Glomerular endothelial cell (primary cell): Measurements from ENCODE around the gene NFS1. TPM values are rescaled to one million over a fixed set of nuclear protein-coding genes. Genes with fewer than 3 reads are reported as not detected.
"Not testable (repeated sequence)": the region's sequence is repeated elsewhere in the genome, so short reads cannot be mapped to it uniquely, and the experiment has no call there.

Source experiments
- DNase-seq: peaks from one replicate; pipeline ENCODE4 v3.0.0-alpha.2; 2011; ENCODE audit warnings: low read depth, low spot score; ENCODE audit errors: extremely low read depth
- total RNA-seq: library from RNA; depleted of rRNA; stranded (reverse); fragments of >200 nt; gene quantifications from 2 replicates; pipeline ENCODE4 v1.2.3, GENCODE V29; 2015

The NFS1 gene
- 22.3 and 28.3 TPM in 2 replicates for total RNA-seq

DNA sequence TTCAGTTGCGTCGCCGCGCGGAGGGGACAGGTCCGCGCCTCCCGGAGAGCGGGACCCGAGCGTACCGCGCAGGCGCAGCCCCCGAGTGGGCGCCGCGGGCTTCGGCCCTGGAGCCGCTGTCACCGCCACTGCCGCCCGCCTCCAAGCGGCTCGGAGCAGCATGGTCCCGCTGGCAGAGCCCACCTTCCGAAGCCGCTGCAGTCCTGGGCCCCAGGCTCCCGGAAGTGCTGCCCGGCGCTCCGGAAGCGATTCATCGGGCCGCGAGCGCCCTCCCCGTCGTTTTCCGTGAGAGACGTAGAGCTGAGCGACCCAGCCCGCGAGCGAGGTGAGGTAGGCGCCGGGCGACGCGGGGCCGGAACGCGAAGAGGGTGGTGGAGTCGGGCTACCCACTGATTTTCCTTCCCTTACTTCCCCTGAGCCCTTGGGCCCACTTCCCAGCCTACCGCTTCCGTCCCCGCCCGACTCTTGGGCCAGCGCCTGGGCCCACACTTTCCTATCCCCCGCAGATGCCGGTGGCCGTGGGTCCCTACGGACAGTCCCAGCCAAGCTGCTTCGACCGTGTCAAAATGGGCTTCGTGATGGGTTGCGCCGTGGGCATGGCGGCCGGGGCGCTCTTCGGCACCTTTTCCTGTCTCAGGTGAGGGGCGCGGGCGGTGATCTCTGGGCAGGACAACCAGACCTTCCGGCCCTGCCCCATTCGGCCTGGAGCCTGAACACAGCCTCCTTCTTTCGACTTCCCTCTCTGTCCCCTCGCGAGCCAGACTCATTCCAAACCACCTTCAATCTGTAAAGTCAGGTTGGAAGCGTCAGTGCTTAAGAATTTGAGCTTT, at the start of gene NFS1, which contains the start of gene ROMO1:
NFS1 (minus strand) TSS at position 226 of the 830 bp plus-strand sequence; CDS start at position 162, 64 bp downstream.
ROMO1 (plus strand) TSS at position 279 of the 830 bp plus-strand sequence; CDS start at position 507, 228 bp downstream.
- no peak for DNase-seq

DNA sequence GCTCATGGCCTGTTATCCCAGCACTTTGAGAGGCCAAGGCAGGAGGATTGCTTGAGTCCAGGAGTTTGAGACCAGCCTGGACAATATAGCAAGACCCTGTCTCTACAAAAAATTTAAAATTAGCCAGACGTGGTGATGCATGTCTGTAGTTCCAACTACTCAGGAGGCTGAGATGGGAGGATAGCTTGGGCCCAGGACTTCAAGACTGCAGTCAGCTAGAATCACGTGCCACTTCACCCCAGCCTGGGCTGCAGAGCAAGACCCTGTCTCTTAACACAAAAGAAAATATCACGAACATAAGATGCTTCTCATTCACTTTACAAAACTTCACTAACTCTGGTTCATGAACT, 45.3 kb upstream of the NFS1 start:
- not testable (repeated sequence) for DNase-seq

DNA sequence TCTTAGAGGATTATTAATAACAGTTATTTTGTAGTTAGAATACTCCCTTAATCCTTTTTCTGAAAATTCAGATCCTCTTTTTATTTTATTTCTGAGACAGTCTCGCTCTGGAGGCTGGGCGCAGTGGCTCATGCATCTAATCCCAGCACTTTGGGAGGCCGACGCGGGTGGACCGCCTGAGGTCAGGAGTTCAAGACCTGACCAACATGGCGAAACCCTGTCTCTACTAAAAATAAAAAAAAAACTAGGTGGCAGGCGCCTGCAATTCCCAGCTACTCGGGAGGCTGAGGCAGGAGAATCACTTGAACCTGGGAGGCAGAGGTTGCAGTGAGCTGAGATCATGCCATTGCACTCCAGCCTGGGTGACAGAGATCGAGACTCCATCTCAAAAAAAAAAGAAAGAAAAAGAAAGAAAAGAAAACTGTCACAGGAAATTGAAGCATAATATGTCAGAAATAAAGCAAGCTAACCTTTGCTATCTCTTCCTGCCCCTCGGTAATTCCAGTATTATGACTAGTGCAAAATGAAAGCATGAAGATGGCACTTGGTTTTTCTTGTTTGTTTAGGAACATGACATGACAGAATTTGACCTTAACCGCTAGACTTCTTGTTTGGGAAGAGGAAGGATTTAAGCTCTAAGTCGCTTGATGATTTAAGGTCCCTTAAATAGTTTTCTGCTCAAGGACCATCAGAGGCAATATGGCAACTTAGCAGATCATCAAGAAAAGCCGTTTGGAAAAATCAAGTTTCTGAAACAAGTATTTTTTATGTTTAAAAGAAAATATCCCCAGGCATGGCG, 44.7 kb upstream of the NFS1 start:
- DNase-seq: no peak

DNA sequence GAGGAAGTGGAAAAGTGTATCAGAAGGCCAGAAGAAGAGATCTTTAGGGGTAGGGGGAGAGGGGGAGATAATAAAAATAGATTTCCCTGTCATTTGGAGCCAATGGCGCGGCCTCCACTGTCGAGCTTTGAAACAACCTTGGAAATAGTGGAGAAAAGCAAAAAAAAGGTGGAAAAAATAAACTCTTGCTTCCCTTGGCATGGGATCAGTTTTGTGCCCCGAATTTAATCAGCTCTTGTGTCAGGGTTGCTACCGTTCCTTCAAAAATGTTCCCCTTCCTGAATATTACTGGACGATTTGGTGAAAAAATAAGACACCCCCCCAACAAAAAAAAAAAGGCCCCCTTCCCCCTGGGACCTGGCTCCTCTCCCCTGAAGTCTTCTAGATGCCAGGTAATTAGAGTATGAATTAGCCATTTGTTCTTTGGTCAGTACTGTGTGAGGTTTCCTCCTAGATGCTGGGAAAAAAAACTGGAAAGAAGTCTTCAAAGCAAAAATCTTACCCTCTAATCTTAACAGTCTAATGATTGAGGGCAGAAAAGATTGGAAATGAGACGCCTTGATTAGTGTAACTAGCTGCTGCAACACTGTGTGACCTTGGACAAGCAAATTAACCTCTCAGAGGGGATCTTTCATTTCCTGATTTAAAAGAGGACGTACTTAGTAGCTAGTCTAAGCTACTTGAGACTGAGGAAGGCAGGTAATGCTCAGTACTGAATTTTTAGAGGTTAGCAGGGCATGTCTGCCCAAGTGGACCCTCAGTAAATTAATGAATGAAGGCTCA, 43.8 kb upstream of the NFS1 start:
- no peak for DNase-seq

DNA sequence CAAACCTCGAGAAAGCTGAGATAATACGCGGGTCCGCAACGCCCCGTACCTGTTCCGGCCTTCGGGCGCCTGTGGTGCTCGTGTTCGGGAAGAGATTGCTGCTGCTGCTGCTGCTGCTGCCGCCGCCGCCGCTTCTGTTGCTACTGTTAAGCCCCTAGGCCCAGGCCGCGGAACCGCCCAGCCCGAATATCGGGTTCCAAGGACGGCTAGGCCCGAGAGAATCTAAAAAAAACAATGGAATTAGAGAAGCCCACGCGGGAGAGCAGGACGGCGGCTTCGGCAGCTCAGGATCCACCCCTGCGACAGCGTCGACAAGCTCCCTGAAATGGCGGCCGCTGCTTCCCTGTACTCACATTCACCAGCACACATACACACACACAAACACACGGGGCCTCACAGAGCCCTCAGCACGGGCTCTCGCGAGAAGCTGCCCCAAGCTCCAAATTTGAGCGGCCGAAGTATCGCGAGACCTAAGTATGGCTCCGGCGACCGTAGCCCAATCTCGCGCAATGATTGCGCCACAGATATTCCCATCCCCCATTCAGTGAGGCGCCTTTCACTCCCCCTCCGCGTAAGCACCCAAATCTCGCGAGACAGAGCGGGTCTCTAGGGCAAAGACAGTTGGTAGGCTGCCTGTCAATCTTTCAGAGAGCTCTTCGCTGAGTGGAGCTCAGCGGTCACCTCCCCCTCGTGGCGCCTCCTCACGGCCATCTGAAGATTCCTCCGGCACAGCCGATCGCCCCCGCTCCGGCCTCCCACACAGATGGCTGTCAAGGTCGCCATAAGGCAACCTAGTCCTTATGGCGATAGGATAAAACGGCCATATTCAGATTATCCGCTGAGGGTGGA, 43.0 kb upstream of the NFS1 start, which contains the start of gene RBM39:
RBM39 (minus strand) TSS at position 369 of the 849 bp plus-strand sequence. CDS start 1,386 bp downstream, outside the sequence.
- DNase-seq: peak; percentile 99

DNA sequence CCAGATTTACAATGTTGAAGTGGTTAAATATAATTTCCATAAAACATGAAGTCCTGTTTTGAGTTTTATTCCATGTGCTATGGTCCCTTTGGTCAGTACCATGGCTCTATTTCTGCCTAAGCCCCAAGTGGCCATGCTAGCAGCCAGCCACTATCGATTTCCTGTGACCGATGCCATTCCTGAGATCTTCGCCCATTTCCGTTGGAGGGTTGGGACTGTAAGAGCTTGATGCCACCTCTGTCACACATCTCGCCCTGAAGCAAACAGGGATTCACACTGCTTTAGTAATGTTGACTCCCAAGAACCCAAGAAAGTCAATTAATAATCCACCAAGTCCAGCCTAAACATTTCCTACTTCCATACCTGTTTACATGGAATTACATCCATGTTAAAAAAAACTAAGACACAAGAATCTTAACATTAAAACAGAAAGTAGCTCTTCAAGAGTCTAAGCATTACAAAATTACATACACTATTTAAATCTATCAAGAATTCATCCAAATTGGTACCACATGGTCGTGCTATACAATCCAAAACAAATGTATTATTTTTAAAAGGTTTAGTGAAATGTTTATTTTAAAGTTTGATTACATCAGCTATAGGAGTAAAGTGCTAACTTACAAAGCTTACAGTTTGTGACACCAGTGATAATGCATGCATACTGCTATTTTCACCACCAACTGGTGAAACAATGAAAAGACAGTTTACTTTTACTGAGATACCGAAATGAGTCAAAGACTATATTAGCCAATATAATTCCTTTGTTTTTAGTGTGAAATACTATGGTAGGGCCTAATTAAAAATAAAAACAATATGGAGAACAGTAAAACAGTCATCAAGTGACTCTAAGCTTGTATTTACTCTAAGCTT, 40.4 kb upstream of the NFS1 start:
- no peak for DNase-seq

DNA sequence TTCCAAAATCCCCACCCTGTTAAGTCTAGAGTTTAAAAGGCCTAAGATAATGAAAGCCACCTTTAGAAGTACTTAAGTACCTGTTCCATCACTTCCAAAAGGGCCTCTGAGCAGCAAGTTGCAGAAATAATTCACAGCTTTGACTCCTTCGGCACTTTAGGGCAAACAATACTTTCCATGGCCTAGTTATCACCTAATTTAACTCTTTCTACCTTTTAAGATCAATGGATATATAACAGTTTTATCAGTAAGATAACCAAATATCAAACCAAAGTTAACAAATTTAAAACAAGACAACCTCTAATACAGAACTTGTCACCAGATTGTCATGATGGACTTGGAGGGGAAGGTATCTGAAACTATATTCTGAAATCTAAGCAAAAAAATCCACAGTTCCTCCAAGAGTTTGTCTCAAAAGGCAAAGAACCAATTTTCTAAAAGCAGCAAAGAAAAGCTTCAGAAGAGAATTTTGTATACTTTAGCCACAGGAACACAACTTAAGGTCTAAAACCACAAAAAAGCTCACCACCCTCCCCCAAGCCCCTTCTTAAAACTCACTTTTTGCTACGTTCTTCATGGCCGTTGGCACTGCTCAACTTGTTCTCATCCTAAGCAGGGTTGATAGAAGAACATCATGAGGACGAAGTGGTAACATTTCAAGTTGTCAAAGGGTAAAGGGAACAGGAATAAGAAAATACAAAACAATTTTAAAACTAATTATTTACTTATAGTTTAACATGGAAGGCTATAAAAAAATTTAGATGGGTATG, 39.4 kb upstream of the NFS1 start:
- no peak for DNase-seq

DNA sequence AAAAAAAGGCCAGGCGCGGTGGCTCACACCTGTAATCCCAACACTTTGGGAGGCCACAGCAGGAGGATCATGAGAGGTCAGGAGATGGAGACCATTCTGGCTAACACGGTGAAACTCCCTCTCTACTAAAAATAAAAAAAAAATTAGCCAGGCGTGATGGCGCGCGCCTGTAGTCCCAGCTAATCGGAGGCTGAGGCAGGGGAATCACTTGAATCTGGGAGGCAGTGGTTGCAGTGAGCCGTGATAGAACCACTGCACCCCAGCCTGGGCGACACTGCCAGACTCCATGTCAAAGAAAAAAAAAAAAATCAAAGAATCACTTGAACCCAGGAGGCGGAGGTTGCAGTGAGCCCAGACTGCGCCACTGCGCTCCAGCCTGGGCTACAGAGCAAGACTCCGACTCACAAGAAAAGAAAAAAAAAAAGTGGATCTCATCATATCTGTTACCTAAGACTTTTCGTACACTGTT, 38.7 kb upstream of the NFS1 start:
- DNase-seq: no peak

DNA sequence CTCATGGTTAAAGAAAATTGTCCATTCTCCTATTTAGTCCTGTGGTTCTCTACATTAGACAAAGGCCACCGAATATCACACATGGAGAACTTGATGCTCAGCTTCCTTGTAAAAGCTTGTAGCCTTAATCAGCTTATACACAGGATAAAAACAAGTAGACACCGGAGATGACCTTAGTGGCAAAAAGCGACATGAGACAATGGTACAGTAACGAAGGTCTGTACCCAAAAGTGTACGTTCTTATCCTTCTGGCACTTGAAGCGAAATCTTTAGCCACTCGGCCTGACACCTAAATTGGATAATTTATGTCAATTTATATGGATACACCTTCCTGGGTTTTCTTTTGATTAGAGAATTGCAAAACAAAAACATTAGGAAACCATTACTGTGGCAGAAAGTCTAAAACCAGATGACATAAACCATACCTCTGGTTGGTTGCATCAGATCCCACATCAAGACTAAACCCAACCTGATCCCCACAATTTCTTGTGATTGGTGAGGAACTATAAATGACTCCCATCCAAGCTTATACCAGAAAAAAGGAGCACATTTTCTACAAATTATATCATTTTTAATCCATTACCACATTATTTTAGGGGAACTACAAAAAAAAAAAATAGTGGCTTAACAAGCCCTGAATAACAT, 36.8 kb upstream of the NFS1 start:
- no peak for DNase-seq

DNA sequence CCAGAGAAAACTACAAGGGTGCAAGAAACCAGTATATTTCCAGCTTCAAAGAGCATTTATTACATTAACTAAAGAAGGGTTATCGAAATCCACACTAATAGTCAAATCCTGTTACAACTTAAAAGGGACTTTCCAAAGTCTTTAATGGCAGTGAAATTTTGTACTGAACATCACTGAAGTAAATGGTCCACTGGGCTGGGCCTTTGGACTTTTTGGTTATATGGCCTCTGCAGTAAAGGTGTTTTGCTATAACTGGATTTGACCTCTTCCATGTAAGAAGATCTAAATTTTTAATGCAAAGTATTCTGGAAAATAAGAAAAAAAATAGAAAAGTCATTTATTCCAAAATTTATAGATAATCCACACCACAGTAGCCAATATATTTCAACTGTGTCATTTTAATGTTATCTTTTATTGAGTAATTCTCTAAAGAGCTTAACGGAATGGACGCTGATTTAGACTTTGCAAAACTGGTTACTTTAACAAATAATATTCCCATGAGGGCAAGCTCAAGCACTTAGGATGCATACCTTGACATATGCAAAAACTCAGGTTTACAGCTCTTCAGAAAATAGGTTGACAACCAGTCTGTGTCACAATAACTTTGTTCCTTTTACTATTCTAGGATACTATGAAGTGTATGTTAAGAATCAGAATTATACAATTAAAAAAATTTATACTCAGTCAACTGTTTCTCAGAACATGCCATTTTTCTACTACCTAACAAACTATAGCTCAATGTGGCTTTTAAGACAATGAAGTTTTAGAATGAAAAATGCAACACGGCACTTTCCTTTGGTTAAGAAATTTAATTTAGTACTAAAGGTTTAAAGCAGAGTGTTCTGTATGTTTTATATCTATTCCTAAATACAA, 35.9 kb upstream of the NFS1 start:
- no peak for DNase-seq

DNA sequence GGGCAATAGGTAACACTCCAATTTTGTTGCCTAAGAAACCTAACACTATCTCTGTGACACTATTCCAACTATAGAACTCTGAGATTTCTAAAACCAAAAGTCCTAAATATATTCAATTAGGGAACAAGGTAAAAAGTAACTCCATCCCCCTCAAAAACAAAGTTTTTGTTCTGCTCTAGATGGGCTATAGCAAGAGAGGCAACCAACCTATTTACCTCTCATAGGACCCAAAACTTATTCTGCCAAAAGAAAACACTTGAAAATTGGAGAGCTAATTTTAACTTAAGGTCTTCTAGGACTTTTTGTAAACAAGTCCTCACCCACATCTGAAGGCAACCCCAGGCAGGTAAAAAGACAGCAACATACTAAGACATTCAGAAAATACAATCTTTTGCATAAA, 35.2 kb upstream of the NFS1 start:
- no peak for DNase-seq

DNA sequence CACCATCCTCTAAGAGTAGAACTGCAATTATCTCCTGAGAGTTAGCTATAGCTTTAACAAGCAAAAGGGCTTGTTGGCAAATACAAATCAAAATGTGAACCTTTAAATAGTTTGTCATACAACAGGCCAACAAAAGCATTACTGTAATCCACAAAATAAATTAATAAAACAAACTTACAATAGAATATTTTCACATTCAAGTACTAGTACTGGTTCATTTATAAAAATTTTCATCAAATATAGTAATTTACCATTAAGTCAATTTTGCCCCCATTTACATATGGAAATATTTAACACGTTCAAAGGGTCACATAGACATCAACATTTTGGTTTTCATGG, 33.5 kb upstream of the NFS1 start:
- no peak for DNase-seq

DNA sequence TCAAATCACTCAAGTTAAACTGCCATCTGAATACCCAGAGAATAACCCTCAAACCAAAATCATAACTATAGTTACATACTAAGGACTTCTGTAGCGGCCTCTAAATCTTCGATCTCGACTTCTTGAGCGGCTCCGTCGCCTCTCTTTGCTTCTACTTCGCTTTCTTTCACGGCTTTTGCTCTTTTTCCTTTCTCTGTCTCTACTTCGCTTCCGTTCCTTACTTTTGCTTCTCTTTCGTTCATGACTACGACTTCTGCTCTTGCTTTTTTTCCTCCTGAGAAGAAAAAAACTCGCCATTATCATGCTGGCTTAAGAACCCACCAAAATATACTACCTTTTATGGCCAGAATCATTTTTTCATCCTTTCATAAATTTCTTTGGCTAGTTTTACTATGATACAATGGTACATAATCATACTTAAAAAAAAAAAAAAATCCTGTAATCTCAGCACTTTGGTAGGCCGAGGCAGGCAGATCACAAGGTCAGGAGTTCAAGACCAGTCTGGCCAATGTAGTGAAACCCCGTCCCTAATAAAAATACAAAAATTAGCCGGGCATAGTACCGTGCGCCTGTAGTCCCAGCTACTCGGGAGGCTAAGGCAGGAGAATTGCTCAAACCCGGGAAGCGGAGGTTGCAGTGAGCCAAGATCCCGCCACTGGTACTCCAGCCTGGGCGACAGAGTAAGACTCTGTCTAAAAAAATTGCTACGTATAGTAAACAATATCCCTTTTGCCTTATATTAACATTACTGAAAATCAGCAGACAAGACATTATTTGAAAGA, 32.9 kb upstream of the NFS1 start:
- DNase-seq: no peak

DNA sequence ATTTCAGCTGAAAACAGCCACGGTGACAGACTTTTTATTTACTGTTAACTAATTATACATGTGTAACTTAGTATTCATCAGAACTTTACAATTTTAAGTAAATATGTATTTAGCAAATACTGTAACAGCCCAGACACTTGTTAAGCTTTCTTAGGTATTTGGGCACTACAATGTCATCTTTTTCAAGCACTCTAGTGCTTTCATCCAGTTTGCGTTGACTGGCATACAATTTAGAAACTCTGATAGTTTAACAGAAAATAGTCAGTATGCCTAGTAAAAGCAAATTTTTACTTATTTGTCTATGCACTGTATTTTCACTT, 32.3 kb upstream of the NFS1 start:
- no peak for DNase-seq

DNA sequence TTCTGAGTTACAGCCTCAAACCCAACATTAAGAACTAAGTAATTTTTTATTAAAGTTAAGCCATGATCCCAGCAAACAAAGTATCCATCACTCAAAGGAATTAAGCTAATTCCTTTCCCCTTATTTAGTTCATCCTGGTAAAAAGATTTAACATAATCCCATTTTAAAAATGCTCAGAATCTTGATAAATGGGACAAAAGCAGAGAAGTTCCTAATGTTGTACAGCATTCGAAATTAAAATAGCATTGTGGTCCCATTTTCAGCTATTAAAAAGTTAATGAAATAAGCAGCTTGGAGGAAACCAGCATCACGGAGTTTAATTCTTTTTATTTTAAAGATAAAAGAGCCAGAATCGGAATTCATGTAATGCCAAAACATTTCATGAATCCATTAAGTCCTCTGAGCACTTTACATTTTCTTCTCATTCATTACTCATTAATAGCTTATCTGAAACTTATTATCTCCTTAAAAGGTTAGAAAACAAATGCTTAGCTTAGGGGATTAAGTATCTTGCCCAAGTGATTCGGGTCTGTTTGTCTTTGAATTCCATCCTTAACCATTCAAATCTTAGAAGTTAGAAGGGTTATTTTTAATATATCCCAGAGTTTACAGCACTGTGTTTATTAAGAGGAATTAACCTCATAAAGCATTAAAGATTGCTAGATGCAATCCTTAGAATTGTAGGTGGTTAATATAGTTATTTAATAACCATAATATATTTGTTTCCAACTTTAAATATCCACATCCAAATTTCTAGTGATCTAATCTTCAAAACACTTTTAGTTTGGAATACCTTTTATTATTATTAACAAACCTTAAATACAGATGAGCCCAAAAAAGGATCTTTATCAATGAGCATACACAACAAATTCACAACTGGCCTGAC, 31.7 kb upstream of the NFS1 start:
- no peak for DNase-seq
